Activated CD4-positive, alpha-beta memory T cell treated with anti-CD3 and anti-CD28 coated beads, Interleukin-2, amount 10 ng/mL, durations not matched to agents 7 days and 5 days (primary cell): Measurements from ENCODE around the gene ANXA10. TPM values are rescaled to one million over a fixed set of nuclear protein-coding genes. Genes with fewer than 3 reads are reported as not detected.

Source experiments
- total RNA-seq, 2 experiments: library from RNA; stranded (reverse); gene quantifications; one replicate each; pipeline ENCODE4 v1.2.3, GENCODE V29; 2021

Gene ANXA10
- total RNA-seq, 2 experiments from 2014 or later = not detected

Other genes with a start within 250 kb of the ANXA10 start
- 100 to 1,000 TPM; 140 to 147 TPM for gene DDX60, start 226.2 kb downstream of the ANXA10 start, total RNA-seq